GM19455 (cell line): ENCODE data around the gene DDX1.
"Not testable (repeated sequence)": the region's sequence is repeated elsewhere in the genome, so short reads cannot be mapped to it uniquely, and the experiment has no call there.

Source experiments
- ATAC-seq: cut with Tn5 transposase; IDR thresholded peaks from one replicate; pipeline ENCODE4 v1.9.1; 2021; ENCODE audit not compliant: unreplicated experiment

Gene DDX1

DNA sequence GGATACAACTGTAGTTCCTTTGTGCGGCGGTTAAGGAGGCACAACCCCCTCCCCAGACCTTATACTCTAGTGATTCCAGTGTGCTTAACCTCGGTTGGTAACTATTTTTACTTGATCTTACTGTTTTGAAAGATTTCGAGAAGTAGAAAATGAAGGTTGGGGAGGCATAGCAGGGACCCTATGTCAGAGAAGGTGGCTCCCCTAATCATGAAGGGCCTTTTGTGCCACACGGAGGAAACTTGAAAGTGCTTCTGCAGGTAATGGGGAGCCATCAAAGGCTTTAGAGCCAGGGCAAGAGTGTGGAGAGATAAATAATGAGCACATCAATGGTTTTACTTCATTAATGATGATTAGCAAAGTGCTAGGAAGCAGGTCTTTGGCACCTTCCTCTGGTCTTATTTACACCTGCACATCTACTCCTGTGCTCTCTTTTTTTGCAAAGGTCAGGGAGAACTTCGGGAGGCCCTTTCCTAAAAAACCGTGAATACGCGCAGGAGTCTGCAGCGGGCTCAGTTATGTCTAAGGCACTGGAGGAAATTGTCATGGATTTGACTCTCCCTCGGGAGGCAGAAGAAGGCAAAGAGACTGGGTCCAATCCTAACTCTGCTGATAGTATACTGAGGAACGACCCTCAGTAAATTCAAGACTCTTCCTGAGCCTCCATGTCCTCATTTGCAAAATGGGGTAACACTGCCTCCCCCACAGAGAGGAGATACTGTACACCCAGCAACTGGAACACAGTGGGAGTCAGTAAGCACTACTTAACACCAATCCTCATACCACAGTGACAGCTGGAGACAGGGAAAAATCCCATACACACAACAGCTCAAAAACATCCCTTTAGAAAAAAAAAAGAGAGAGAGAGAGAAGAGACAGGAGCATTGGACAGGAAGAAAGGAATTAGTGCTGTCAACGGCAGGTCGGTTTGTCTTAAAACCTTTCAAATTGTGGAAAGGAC is 81.6 kb downstream of the DDX1 start:
- ATAC-seq: no peak

DNA sequence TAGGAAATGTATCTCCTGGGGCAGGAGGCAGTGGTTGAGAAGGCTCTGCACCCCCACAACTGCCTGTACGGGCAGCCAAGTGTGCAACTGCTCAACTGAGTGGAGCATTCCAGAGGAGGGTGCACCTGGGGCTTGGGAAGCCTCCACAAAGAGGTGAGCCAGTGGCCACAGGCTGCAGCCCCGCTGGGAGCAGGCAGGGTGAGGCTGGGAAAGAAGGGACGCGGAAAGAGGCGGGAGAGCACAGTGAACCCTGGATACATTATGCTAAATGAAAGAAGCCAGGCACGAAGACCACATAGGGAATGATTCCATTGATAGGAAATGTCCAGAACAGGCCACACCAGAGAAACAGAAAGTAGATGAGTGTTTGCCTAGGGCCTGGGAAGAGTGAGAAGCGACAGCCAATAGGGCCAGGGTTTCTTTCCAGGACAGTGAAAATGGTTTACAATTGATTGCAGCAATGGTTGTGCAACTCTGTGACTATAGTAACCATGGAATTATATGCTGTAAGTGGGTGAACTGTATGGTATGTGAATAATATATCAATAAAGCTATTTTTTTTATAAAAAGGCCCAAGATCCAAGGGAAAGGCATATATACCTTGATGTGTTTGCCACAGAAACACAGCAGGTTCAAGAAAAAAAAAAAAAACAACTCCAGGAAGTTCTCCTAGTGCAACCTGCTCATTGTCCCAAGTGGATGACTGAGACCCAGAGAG is 82.4 kb downstream of the DDX1 start:
- ATAC-seq: no peak

DNA sequence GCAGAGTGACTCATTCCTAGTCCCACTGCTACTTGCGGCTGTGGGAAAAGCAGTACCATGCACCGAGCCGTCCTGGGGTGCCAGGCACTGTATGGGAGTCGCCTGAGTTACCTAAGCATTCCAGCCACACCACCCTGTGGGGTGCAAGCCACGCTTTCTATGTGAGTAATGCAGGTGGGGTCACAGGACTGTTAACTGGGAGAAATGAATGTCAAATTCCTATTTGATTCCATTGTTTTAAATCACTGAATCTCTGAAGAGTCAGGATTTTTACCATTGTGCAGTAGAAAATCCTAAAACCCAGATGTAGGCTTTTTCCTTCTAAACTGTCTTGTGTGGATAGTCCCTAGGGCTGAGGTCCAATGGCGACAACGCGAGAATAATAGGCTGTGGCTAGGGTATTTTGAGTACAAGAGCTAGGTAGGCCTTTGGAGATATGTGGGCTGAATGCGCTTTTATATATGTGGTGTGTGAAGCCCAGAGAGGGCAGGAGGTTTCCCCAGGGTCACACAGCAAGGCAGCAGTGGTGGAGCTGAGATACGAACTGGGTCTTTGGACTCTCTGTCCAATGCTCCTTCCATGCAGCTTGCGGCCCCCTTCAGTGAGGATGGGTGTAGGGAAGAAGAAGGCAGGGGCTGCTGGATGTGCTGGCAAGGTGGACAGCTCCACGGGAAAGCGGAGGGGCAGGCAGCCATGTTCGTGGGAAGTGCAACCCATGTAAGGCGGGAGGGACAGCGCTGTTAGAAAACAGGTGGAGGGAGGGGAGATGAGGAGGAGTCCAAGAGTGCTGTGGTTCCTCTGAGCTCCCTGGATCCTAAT is 83.2 kb downstream of the DDX1 start:
- ATAC-seq: no peak

DNA sequence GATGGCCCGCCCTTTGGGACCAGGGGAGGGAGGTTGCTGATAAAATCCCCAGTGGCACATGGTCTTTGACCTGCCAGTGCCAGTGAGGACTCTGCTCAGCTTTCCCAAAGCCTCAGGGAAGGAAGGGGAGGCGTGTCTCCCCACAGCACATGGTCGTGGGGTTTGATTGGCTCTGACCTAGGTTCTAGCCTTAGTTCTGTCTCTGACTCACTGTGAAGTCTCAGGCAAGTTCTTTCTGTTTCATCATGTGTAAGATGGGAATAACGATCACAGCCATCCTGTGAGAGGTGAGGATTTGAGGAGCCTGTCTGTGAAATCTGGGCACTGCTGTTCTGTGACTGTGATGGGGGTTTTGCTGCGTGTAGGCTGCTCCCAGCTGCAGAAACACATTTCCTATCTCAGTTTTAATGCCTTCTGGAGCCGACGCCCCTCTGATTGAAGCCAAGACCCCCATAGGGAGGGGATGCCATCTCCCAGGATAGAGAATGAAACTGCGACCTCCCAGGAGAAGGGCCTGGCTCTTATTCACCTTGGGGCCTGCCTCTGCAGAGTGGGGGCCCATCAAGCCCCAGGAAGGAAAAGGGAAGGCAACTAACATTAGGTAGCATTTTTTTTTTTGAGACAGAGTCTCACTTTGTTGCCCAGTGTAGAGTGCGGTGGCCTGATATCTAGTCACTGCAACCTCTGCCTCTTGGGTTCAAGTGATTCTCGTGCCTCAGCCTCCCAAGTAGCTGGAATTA is 84.0 kb downstream of the DDX1 start:
- ATAC-seq: no peak

DNA sequence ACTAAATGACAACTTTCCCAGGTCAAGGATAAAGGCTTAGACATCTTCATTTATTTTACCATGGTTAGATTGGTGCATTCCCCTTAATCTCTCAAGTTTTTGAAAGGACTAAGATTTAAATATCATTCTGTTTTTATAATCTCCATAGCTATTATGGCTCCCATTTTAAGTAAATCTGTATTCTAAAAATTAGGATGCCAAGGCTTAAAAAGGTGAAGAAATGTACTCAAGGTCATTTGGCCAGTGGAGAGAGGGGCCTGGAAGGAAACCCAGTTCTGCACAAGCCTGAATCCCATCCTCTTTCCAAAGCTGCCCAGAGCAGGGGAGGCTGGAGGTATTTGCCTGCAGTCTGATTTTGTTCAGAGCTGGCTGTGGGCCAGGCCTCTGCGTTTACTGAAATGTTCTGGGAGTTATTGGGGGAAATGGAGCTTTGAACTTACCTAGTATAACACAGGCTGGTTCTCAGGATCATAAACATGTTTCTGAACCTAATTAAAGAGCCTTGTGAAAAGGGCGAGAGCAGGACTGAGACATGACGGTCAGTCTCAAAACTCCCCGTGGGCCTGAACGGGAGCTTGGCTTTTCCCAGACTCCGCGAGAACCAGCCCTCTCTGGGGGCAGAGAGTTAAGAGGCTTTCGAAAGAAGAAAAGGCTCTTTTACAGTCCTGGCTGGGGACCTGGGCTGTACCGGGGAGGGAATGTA is 85.6 kb downstream of the DDX1 start:
- ATAC-seq: no peak

DNA sequence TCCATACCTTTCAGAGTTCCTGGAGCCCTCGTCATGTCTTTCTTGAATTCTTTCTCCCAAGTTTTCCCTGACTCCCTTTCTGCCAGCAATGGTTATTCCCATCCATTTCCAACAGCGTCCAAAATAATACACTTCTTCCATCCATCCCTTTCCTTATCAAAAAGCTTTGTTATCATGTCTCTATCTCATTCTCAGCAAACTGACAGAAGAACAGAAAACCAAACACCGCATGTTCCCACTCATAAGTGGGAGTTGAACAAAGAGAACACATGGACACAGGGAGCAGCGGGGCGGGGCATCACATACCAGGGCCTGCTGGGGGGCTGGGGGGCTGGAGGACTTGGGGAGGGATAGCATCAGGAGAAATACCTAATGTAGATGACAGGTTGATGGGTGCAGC is 86.7 kb downstream of the DDX1 start:
- ATAC-seq: no peak

DNA sequence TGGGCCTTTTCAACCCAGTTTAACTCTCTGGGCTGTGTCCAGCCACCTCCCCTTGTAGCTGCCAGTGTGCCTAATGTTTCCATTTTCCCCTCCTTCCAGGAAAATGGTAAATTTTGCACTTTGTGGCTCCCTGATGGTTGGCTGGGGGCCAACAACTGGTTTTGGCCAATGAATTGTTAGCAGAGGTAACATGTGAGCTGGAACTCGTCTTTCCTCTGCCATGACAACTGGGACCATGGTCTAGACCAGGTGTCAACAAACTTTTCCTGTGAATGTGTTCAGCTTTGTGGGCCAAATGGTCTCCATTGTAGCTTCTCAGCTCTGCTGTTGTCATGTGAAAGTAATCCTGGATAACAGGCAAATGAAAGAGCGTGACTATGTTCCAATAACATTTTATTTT is 87.2 kb downstream of the DDX1 start:
- no peak for ATAC-seq

DNA sequence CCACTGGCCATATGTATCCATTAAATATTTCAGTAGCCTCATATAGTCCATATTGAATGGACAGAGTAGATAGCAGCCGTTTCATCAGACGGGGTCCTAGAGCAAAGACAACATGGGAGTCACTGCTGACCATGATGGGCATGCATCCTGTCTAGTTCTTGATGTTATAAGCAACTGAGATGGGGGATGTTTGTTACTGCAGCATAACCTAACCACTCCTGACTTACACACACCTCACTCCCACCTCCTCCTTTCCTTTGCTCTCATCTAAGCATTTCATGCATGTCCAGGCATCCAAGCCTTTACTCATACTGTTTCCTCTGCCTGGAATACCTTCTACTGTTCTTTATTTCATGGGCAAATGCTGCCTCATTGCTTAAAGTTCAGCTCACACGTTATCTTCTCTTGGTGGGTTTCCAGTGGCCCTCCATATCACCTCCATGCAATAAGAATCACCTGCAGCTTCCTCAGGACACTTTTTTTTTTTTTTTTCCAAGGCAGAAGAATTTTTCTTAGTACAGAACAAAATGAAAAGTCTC is 87.8 kb downstream of the DDX1 start:
- no peak for ATAC-seq

DNA sequence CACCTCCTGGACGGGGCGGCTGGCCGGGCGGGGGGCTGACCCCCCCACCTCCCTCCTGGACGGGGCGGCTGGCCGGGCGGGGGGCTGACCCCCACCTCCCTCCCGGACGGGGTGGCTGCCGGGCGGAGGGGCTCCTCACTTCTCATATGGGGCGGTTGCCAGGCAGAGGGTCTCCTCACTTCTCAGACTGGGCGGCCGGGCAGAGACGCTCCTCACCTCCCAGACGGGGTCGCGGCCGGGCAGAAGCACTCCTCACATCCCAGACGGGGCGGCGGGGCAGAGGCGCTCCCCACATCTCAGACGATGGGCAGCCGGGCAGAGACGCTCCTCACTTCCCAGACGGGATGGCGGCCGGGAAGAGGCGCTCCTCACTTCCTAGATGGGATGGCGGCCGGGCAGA is 88.5 kb downstream of the DDX1 start:
- not testable (repeated sequence) for ATAC-seq
